ENCODE results near the gene FBN1. TPM values are rescaled to one million over a fixed set of nuclear protein-coding genes. Genes with fewer than 3 reads are reported as not detected.

FBN1 gene
- total RNA-seq, 1 donor from 2014 or later = 0.62 TPM

DNA sequence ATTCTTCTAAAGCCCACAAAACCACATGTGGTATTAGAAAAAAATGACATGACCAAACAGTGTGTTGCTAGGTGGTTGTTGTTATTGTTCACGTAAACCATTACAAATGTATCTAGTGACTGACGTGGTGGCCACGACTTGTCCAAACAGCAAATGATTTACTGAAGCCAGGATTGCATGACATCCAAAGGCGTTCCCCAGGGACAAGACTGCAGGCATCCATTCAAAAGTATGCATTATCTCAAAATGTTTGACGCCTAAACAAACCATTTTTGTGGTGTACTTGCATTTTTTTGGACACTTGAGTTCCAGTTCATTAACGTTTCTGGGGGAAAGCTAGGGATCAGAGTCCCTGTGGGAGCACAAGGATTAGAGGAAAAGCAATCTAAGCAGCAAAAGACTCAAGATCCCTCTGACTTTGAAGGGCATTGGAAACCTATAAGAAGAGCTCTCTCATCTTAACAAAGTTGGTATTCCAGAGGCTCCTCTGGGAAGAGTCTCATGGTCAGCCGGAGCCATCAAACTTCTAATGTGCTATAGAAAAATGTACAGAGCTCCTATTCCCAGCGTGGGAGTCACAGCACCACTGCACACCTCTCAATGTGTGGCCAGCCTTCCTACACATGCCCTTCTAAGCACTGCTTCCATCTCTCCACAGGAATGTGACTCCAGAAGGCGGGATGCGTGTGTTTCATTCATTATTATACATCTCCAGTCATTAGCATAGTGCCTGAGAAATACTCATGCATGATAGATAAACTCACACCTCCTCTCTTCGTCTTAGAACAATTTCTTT lies 62.9 kb downstream of the FBN1 start:
- Mint-ChIP-seq H3K4me1 (no peaks in the 10 kb centered on the region), H3K36me3 (ENCODE audit: low read depth) (no peaks in the 10 kb centered on the region), H3K4me3 (no peak overlapping the region), H3K27me3 (no peaks in the 10 kb centered on the region), H3K9me3 (no peaks in the 10 kb centered on the region), H3K27ac (no peak overlapping the region)
- DNase-seq (no peak), ATAC-seq (ENCODE audit: low read depth) (no peak)
- ChIA-PET POLR2A (no interaction called here), CTCF (no interaction called here)
- intact Hi-C loops (cut with micrococcal nuclease) = no loop called here
- TF ChIP-seq, protein P1, sequence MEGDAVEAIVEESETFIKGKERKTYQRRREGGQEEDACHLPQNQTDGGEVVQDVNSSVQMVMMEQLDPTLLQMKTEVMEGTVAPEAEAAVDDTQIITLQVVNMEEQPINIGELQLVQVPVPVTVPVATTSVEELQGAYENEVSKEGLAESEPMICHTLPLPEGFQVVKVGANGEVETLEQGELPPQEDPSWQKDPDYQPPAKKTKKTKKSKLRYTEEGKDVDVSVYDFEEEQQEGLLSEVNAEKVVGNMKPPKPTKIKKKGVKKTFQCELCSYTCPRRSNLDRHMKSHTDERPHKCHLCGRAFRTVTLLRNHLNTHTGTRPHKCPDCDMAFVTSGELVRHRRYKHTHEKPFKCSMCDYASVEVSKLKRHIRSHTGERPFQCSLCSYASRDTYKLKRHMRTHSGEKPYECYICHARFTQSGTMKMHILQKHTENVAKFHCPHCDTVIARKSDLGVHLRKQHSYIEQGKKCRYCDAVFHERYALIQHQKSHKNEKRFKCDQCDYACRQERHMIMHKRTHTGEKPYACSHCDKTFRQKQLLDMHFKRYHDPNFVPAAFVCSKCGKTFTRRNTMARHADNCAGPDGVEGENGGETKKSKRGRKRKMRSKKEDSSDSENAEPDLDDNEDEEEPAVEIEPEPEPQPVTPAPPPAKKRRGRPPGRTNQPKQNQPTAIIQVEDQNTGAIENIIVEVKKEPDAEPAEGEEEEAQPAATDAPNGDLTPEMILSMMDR (IDR thresholded peaks at IDR 0.05) = no peak

DNA sequence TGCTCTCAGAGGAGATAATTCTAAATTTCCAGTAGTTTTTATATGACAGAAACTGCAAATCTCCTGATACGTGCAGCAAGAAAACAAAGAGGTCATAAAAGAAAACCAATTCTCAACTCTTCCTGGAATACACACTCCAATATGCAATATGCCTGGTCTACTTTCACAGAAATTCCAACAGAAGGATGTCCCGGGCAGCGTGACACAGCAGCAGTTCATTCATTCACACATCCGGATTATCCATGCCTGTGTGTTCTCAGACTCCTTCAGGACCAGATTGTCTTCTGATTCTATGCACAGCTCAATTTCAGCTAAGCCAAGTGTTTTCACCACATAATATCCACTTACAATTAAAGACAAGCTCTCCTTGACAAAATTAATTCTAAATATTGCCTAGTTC lies 64.3 kb downstream of the FBN1 start:
- ChIA-PET CTCF (no interaction called here), POLR2A (no interaction called here)
- no peak for DNase-seq
- ATAC-seq (ENCODE audit: low read depth) = no peak
- intact Hi-C loops (cut with micrococcal nuclease) = no loop called here
- Mint-ChIP-seq H3K9me3 (no peaks in the 10 kb centered on the region), H3K36me3 (ENCODE audit: low read depth) (no peaks in the 10 kb centered on the region), H3K27me3 (no peaks in the 10 kb centered on the region), H3K4me3 (no peak overlapping the region), H3K27ac (no peak overlapping the region), H3K4me1 (no peaks in the 10 kb centered on the region)
- TF ChIP-seq, protein P1 (IDR thresholded peaks at IDR 0.05) = no peak

DNA sequence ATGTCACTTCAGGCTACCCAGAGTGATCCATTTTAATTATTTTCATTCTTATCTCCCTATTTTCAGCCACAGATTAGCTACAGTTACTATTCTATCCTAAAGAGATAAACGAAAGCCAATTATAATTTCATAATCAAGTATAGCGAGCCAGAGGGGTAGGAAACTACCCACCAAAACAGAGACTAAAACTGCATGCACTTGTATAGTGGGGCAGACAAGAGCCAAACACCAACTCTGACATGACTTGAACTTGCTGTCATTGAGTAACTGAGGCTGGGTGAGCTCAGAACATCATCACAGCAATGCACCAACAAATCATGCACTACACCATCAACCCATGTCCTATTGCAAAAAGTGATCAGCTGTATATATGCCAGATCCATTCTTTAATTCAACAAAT lies 64.8 kb downstream of the FBN1 start:
- no peak overlapping the region for H3K4me3 Mint-ChIP-seq
- no peak for ATAC-seq (ENCODE audit: low read depth)
- ChIA-PET CTCF (no interaction called here), POLR2A (no interaction called here)
- H3K27me3 Mint-ChIP-seq = no peaks in the 10 kb centered on the region
- no peak overlapping the region for H3K27ac Mint-ChIP-seq
- no peaks in the 10 kb centered on the region for H3K9me3 Mint-ChIP-seq
- DNase-seq = no peak
- H3K36me3 Mint-ChIP-seq (ENCODE audit: low read depth) = no peaks in the 10 kb centered on the region
- TF ChIP-seq, protein P1 (IDR thresholded peaks at IDR 0.05) = no peak
- intact Hi-C loops (cut with micrococcal nuclease) = no loop called here
- H3K4me1 Mint-ChIP-seq = no peaks in the 10 kb centered on the region

DNA sequence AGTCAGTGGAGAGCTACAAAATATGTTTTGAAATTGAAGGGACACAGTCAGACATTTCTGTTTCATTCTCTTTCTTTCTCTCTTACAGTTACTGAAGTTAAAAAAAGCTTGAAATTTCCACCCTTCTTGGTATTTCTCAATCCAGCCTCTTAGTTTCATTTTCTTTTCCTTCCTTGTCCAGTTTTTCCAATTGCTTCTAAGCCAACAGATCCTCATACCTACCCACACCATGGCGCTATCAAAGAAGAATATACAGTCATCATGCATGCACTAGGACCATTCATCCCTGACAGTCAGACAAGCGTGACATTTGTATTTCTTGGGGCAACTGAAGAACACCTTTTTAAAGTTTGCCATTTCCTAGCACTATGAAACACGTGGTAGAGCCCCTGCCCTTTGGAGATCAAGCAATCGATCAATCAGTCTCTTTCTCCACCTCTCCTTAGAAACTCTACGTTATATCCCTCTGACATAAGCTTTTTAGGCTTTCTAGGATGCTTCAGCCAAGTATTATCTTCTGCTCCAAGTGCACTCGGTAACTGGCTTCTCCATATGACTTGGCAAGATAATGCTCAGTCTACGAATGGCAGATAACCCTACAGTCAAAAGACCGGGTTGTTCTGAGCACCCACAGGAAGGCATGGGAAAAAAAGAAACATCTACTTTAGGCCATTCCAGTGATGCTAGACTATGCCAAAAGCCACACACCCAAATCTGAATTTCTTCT lies 65.4 kb downstream of the FBN1 start:
- no peaks in the 10 kb centered on the region for H3K9me3 Mint-ChIP-seq
- H3K4me1 Mint-ChIP-seq = no peaks in the 10 kb centered on the region
- POLR2A ChIA-PET = no interaction called here
- no peaks in the 10 kb centered on the region for H3K27me3 Mint-ChIP-seq
- TF ChIP-seq, protein P1 (IDR thresholded peaks at IDR 0.05) = no peak
- intact Hi-C loops (cut with micrococcal nuclease) = no loop called here
- DNase-seq (no peak), ATAC-seq (ENCODE audit: low read depth) (no peak)
- H3K36me3 Mint-ChIP-seq (ENCODE audit: low read depth) = no peaks in the 10 kb centered on the region
- H3K27ac Mint-ChIP-seq = no peak overlapping the region
- CTCF ChIA-PET = no interaction called here
- no peak overlapping the region for H3K4me3 Mint-ChIP-seq

DNA sequence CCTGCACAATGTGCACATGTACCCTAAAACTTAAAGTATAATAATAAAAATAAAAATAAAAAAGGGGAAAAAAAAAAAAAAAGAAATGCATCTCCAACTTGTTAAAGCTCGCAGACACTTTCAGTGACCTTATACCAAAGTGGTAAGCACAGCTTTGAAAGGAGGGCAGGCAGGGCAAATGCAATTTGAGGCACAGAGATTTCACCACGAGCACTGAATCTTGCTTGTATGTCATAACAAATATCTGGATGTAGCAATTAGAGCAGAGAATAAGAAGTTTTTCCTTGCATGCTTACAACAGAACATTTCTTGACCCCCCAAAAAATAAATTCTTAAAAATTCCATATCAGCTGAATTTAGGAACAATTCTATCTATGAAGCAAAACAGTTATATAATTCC lies 66.5 kb downstream of the FBN1 start:
- DNase-seq (no peak), ATAC-seq (ENCODE audit: low read depth) (no peak)
- intact Hi-C loops (cut with micrococcal nuclease) = no loop called here
- Mint-ChIP-seq H3K9me3 (no peaks in the 10 kb centered on the region), H3K4me3 (no peak overlapping the region), H3K4me1 (no peaks in the 10 kb centered on the region), H3K36me3 (ENCODE audit: low read depth) (no peaks in the 10 kb centered on the region), H3K27ac (no peak overlapping the region), H3K27me3 (no peaks in the 10 kb centered on the region)
- TF ChIP-seq, protein P1 (IDR thresholded peaks at IDR 0.05) = no peak
- POLR2A ChIA-PET = no interaction called here
- CTCF ChIA-PET = no interaction called here
